ENCODE data around the gene BLMH.

GRCh38 chr17:30336369-30337171 is 44.8 kb upstream of the BLMH start:
- TF ChIP-seq EZH2 (IDR thresholded peaks at IDR 0.05) (no peak), CTCF (IDR thresholded peaks at IDR 0.05) (peak; percentile 69), EZH2phosphoT487 (IDR thresholded peaks at IDR 0.05) (no peak)
